ENCODE data around the gene CLEC1A.

- TF ChIP-seq CTCF (IDR thresholded peaks at IDR 0.05; ENCODE audit: poor library complexity): no peak
- TF ChIP-seq EZH2 (IDR thresholded peaks at IDR 0.05; ENCODE audit: borderline replicate concordance): no peak
Measured at GRCh38 chr12:10094646-10095395, 4.0 kb downstream of the CLEC1A start.
